IMR-90 (cell line): ENCODE results near the gene PNPLA2. TPM values are rescaled to one million over a fixed set of nuclear protein-coding genes. Genes with fewer than 3 reads are reported as not detected.

Source experiments
- ATAC-seq: fragments of 200-7000 bp; cut with Tn5 transposase; 2 replicates; pipeline ENCODE4 v1.9.1; 2020; ENCODE audit warnings: low read depth, mild to moderate bottlenecking, moderate library complexity
- BruUV-seq: library from RNA; stranded (reverse); fragments of 400-500 nt; replicated peaks from 2 replicates; lab custom pipeline; 2021; lab: Mats Ljungman, UMichigan
- CTCF ChIA-PET: fragments of 300-600 bp; formaldehyde crosslinking; extraction: SDS; loops from one replicate; lab custom pipeline; 2021; ENCODE audit warnings: antibody characterized with exemption; lab: Yijun Ruan, JAX
- POLR2A ChIA-PET: fragments of 300-600 bp; sonication (Branson Sonifier 250); formaldehyde crosslinking; loops from one replicate; lab custom pipeline; 2022; ENCODE audit warnings: antibody characterized with exemption; ENCODE audit not compliant: unreplicated experiment; lab: Charles Lee
- DNase-seq: peaks from one replicate; pipeline ENCODE4 v3.0.0; 2013
- H2AFZ ChIP-seq: replicated peaks from 2 replicates; pipeline ENCODE3; 2013; ENCODE audit warnings: low read length, mild to moderate bottlenecking; ENCODE audit not compliant: poor library complexity
- H2AK5ac ChIP-seq: 2 replicates; pipeline ENCODE4 v1.6.1; 2013; ENCODE audit warnings: low read depth, low read length, inconsistent platforms
- H2AK9ac ChIP-seq: replicated peaks from 2 replicates; pipeline ENCODE3; 2013; ENCODE audit warnings: mild to moderate bottlenecking, low read depth, low read length, moderate library complexity; ENCODE audit not compliant: poor library complexity
- H2BK120ac ChIP-seq: 2 replicates; pipeline ENCODE4 v1.6.1; 2013; ENCODE audit warnings: low read depth, low read length, inconsistent platforms
- H2BK15ac ChIP-seq: 3 replicates; pipeline ENCODE4 v1.6.1; 2013; ENCODE audit warnings: low read depth, low read length, inconsistent platforms
- H2BK20ac ChIP-seq: 2 replicates; pipeline ENCODE4 v1.6.1; 2013; ENCODE audit warnings: low read depth, mild to moderate bottlenecking, inconsistent platforms, low read length, moderate library complexity
- H2BK5ac ChIP-seq: 2 replicates; pipeline ENCODE4 v1.6.1; 2013; ENCODE audit warnings: mild to moderate bottlenecking, low read depth, low read length, inconsistent platforms; ENCODE audit not compliant: poor library complexity, severe bottlenecking
- H3K14ac ChIP-seq: replicated peaks from 2 replicates; pipeline ENCODE4 v1.6.1; 2013; ENCODE audit warnings: low read depth, low read length, inconsistent platforms
- H3K18ac ChIP-seq: 2 replicates; pipeline ENCODE4 v1.6.1; 2013; ENCODE audit warnings: low read depth, low read length, control low read depth
- H3K23ac ChIP-seq: 2 replicates; pipeline ENCODE4 v1.6.1; 2013; ENCODE audit warnings: low read depth, low read length, inconsistent platforms
- H3K27ac ChIP-seq: 2 replicates; pipeline ENCODE4 v1.5.1; 2013; ENCODE audit warnings: mild to moderate bottlenecking, control low read depth, low read length; ENCODE audit not compliant: insufficient read depth
- H3K27me3 ChIP-seq: 2 replicates; pipeline ENCODE4 v1.6.1; 2013; ENCODE audit warnings: low read length; ENCODE audit not compliant: control insufficient read depth, insufficient read depth
- H3K36me3 ChIP-seq: 2 replicates; pipeline ENCODE4 v1.6.1; 2013; ENCODE audit warnings: low read length, mixed read lengths; ENCODE audit not compliant: control insufficient read depth, insufficient read depth
- H3K4ac ChIP-seq: 2 replicates; pipeline ENCODE4 v1.6.1; 2013; ENCODE audit warnings: low read depth, low read length, inconsistent platforms
- H3K4me1 ChIP-seq: 2 replicates; pipeline ENCODE4 v1.6.1; 2013; ENCODE audit warnings: low read length, mixed read lengths; ENCODE audit not compliant: control insufficient read depth, insufficient read depth
- H3K4me2 ChIP-seq: 2 replicates; pipeline ENCODE4 v1.6.1; 2013; ENCODE audit warnings: low read depth, mild to moderate bottlenecking, control low read depth, low read length, moderate library complexity
- H3K4me3 ChIP-seq: 2 replicates; pipeline ENCODE4 v1.5.1; 2013; ENCODE audit warnings: low read depth, mild to moderate bottlenecking, control low read depth, low read length, moderate library complexity; ENCODE audit not compliant: insufficient read depth
- H3K56ac ChIP-seq: 2 replicates; pipeline ENCODE4 v1.6.1; 2013; ENCODE audit warnings: low read length, inconsistent platforms; ENCODE audit not compliant: insufficient read depth; ENCODE audit errors: extremely low read depth
- H3K79me1 ChIP-seq, 2 experiments: 2 replicates each; pipeline ENCODE4 v1.6.1; 2013; ENCODE audit warnings: low read length in 2 of 2, inconsistent platforms in 1 of 2, low read depth in 1 of 2
- H3K9ac ChIP-seq: 2 replicates; pipeline ENCODE4 v1.6.1; 2013; ENCODE audit warnings: low read depth, low read length, control low read depth
- H3K9me1 ChIP-seq: 2 replicates; pipeline ENCODE4 v1.6.1; 2013; ENCODE audit warnings: low read length, inconsistent platforms; ENCODE audit not compliant: insufficient read depth
- H3K9me3 ChIP-seq: 2 replicates; pipeline ENCODE4 v1.6.1; 2013; ENCODE audit warnings: low read length; ENCODE audit not compliant: control insufficient read depth, insufficient read depth
- H4K20me1 ChIP-seq: 2 replicates; pipeline ENCODE4 v1.6.1; 2013; ENCODE audit warnings: low read length, inconsistent platforms; ENCODE audit not compliant: insufficient read depth
- H4K5ac ChIP-seq: 2 replicates; pipeline ENCODE4 v1.6.1; 2013; ENCODE audit warnings: mild to moderate bottlenecking, low read depth, low read length, control low read depth
- H4K8ac ChIP-seq, 2 experiments: 2 replicates each; pipeline ENCODE4 v1.6.1; 2013; ENCODE audit warnings: low read depth in 2 of 2, low read length in 2 of 2, control low read depth in 1 of 2, inconsistent platforms in 1 of 2
- H4K91ac ChIP-seq: 2 replicates; pipeline ENCODE4 v1.6.1; 2013; ENCODE audit warnings: low read depth, low read length, inconsistent platforms; ENCODE audit not compliant: insufficient read depth
- BHLHE40 ChIP-seq: fragments of 150-350 bp; IDR thresholded peaks from 2 replicates; pipeline ENCODE4 v1.6.1; 2016; ENCODE audit warnings: mild to moderate bottlenecking, low read depth, low read length
- CEBPB ChIP-seq: IDR thresholded peaks from 2 replicates; pipeline ENCODE4 v1.6.1; 2012; ENCODE audit warnings: low read depth, low read length, improper control_type of control experiment
- CHD1 ChIP-seq: IDR thresholded peaks from 2 replicates; pipeline ENCODE4 v1.6.1; 2012; ENCODE audit warnings: low read depth, low read length, improper control_type of control experiment
- FOS ChIP-seq: fragments of 150-350 bp; IDR thresholded peaks from 2 replicates; pipeline ENCODE4 v1.6.1; 2016; ENCODE audit warnings: low read depth, low read length
- MAFK ChIP-seq: IDR thresholded peaks from 2 replicates; pipeline ENCODE4 v1.6.1; 2012; ENCODE audit warnings: low read depth, low read length, improper control_type of control experiment
- MAZ ChIP-seq: IDR thresholded peaks from 2 replicates; pipeline ENCODE4 v1.6.1; 2012; ENCODE audit warnings: low read depth, mild to moderate bottlenecking, low read length, improper control_type of control experiment, moderate library complexity, borderline replicate concordance
- MXI1 ChIP-seq: IDR thresholded peaks from 2 replicates; pipeline ENCODE4 v1.6.1; 2012; ENCODE audit warnings: low read depth, mild to moderate bottlenecking, low read length, moderate library complexity, borderline replicate concordance
- NFE2L2 ChIP-seq: fragments of 150-350 bp; IDR thresholded peaks from 2 replicates; pipeline ENCODE4 v1.6.1; 2016; ENCODE audit warnings: low read depth, mild to moderate bottlenecking, low read length
- POLR2A ChIP-seq: IDR thresholded peaks from 2 replicates; pipeline ENCODE4 v1.6.1; 2012; ENCODE audit warnings: mild to moderate bottlenecking, low read depth, low read length
- RAD21 ChIP-seq: IDR thresholded peaks from 2 replicates; pipeline ENCODE4 v1.6.1; 2012; ENCODE audit warnings: low read length, improper control_type of control experiment
- RCOR1 ChIP-seq: IDR thresholded peaks from 2 replicates; pipeline ENCODE4 v1.6.1; 2012; ENCODE audit warnings: mild to moderate bottlenecking, low read length, improper control_type of control experiment; ENCODE audit not compliant: insufficient replicate concordance
- RFX5 ChIP-seq: IDR thresholded peaks from 2 replicates; pipeline ENCODE4 v1.8.0; 2012; ENCODE audit warnings: low read depth, mild to moderate bottlenecking, low read length, moderate library complexity
- SMC3 ChIP-seq: fragments of 150-350 bp; IDR thresholded peaks from 2 replicates; pipeline ENCODE4 v1.6.1; 2016; ENCODE audit warnings: low read depth, mild to moderate bottlenecking, antibody characterized with exemption, low read length, moderate library complexity
- WGBS, 2 experiments: methylation state at CpG; one replicate each; pipeline versions ENCODE4 v1.1.5 to v1.1.7; 2013; ENCODE audit warnings: missing lambda C conversion rate in 2 of 2; ENCODE audit not compliant: insufficient read length in 1 of 2; ENCODE audit errors: extremely low coverage in 2 of 2; 5-methylcytosine and 5-hydroxymethylcytosine counted together
- dilution Hi-C: fragments of 300-500 bp; cut with HindIII; formaldehyde crosslinking; loops from one replicate; pipeline ENCODE4 v1.14.3; 2018; ENCODE audit warnings: low sequenced_read_pairs; ENCODE audit not compliant: unreplicated experiment
- in situ Hi-C: fragments of 300-500 bp; cut with MboI; formaldehyde crosslinking; loops from 3 replicates; pipeline ENCODE4 v1.14.3; 2019; ENCODE audit warnings: low sequenced_read_pairs, inconsistent platforms, mixed read lengths
- intact Hi-C: fragments of 100-400 bp; cut with micrococcal nuclease; formaldehyde crosslinking; loops from 2 replicates; pipeline ENCODE4 v1.10.0; 2022
- polyA plus RNA-seq, 3 experiments: library from polyadenylated mRNA; depleted of rRNA; stranded (reverse); fragments of >200 nt; gene quantifications; 2 replicates each; pipeline ENCODE4 v1.2.3, GENCODE V29; 2012; ENCODE audit warnings: low replicate concordance in 1 of 3
- total RNA-seq: library from RNA; depleted of rRNA; stranded (reverse); fragments of >200 nt; gene quantifications from 2 replicates; pipeline ENCODE4 v1.2.3, GENCODE V29; 2012
- TF ChIP-seq, protein P1 (sequence below): fragments of 150-350 bp; IDR thresholded peaks from 2 replicates; pipeline ENCODE4 v1.6.1; 2017; ENCODE audit warnings: mild to moderate bottlenecking, antibody characterized with exemption, low read length, low read depth

The PNPLA2 gene
- total and polyA plus RNA-seq, 2 of the 4 experiments (the other 2 are of a cell fraction): 7.0 to 94.3 TPM

DNA sequence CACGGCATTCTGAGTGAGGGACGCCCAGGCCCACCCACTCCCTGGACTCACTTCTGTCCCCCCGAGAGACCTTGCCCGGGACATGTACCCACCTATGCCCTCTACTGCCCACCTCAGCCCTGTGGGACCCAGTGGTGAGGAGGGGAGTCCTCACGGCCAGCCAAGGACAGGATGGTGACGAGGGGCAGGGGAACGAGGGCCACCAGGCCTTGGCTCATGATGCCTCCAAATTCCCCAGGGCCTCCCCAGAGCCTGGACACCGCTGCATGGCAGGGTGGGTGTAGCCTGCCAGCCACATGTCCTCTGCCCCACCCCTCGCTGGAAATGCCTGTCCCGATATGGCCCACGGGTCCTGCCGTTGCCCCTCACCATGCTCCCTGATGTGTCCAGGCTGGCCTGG, 50.1 kb downstream of the PNPLA2 start:
- H4K20me1 ChIP-seq: peaks cover 26% of the 10 kb centered on the region
- peak overlapping the region; percentile 5 for H2AFZ ChIP-seq
- H3K4me1 ChIP-seq: no peaks in the 10 kb centered on the region; the same call in 1 of the 2 replicates
- DNase-seq (no peak), ATAC-seq (no peak)
- POLR2A ChIA-PET: no interaction called here
- no peak overlapping the region for H2BK20ac ChIP-seq
- no peak overlapping the region for H2BK5ac ChIP-seq
- H3K56ac ChIP-seq: no peak overlapping the region
- WGBS, 2 experiments: 86% methylated on average over 5 of the region's 12 CpGs; no CpG with 5 or more reads in 1 of the 2 experiments
- no peak overlapping the region for H4K8ac ChIP-seq
- H3K79me1 ChIP-seq: peaks cover 3 to 11% of the 10 kb centered on the region in 2 experiments; a peak in 1 of 4 replicates
- BruUV-seq: no TSS peak
- no peak overlapping the region for H3K27ac ChIP-seq
- no peak overlapping the region for H3K14ac ChIP-seq
- H2AK5ac ChIP-seq: no peak overlapping the region
- no peak overlapping the region for H4K5ac ChIP-seq
- peak overlapping the region; percentile 42 for H2AK9ac ChIP-seq
- H2BK120ac ChIP-seq: no peak overlapping the region
- peaks cover 24% of the 10 kb centered on the region; the same call in 1 of the 2 replicates for H3K36me3 ChIP-seq
- H3K4ac ChIP-seq: no peak overlapping the region
- no peaks in the 10 kb centered on the region for H3K27me3 ChIP-seq
- in situ Hi-C loops (no loop called here), dilution Hi-C loops (no loop called here), intact Hi-C loops (no loop called here)
- H3K4me3 ChIP-seq: no peak overlapping the region
- H3K4me2 ChIP-seq: no peak overlapping the region
- H3K9me1 ChIP-seq: peaks cover 3% of the 10 kb centered on the region; the same call in 1 of the 2 replicates
- TF ChIP-seq SMC3 (no peak), BHLHE40 (no peak), POLR2A (no peak; the same call in 1 of the 2 replicates), MXI1 (no peak), FOS (no peak), RCOR1 (no peak), RFX5 (no peak), CHD1 (no peak), NFE2L2 (no peak), MAFK (no peak), CEBPB (no peak), RAD21 (no peak), MAZ (no peak)
- TF ChIP-seq, protein P1, sequence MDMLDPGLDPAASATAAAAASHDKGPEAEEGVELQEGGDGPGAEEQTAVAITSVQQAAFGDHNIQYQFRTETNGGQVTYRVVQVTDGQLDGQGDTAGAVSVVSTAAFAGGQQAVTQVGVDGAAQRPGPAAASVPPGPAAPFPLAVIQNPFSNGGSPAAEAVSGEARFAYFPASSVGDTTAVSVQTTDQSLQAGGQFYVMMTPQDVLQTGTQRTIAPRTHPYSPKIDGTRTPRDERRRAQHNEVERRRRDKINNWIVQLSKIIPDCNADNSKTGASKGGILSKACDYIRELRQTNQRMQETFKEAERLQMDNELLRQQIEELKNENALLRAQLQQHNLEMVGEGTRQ: no peak
- no peak overlapping the region for H3K23ac ChIP-seq
- no peak overlapping the region for H3K9ac ChIP-seq
- H2BK15ac ChIP-seq: no peak overlapping the region
- CTCF ChIA-PET: no interaction called here
- H3K9me3 ChIP-seq: no peaks in the 10 kb centered on the region
- no peak overlapping the region for H3K18ac ChIP-seq
- H4K91ac ChIP-seq: no peak overlapping the region
